HEK293T (cell line): ENCODE results near the gene ADGRL3.

Experiments
- CTCF ChIA-PET: fragments of 350-600 bp; formaldehyde crosslinking; extraction: SDS; loops from one replicate; lab custom pipeline; 2021; ENCODE audit warnings: antibody characterized with exemption, inconsistent platforms; lab: Yijun Ruan, JAX
- POLR2A ChIA-PET: fragments of 350-600 bp; formaldehyde crosslinking; extraction: SDS; loops from one replicate; lab custom pipeline; 2020; ENCODE audit warnings: antibody characterized with exemption, inconsistent platforms; lab: Yijun Ruan, JAX
- DNase-seq: peaks from one replicate; pipeline ENCODE4 v3.0.0; 2012; ENCODE audit warnings: mixed read lengths; ENCODE audit errors: extremely low spot score
- ARNT ChIP-seq: fragments of 450-650 bp; IDR thresholded peaks from 2 replicates; pipeline ENCODE4 v1.6.1; 2017; ENCODE audit warnings: mild to moderate bottlenecking
- BHLHE40 ChIP-seq: fragments of 450-650 bp; IDR thresholded peaks from 2 replicates; pipeline ENCODE4 v1.6.1; 2016; ENCODE audit warnings: mild to moderate bottlenecking, moderate library complexity, borderline replicate concordance
- CTBP1 ChIP-seq: fragments of 450-650 bp; IDR thresholded peaks from 2 replicates; pipeline ENCODE4 v1.6.1; 2016; ENCODE audit warnings: borderline replicate concordance
- ELF4 ChIP-seq: fragments of 450-650 bp; IDR thresholded peaks from 2 replicates; pipeline ENCODE4 v1.6.1; 2017; ENCODE audit warnings: antibody characterized with exemption
- FOXA1 ChIP-seq: fragments of 450-650 bp; IDR thresholded peaks from 2 replicates; pipeline ENCODE4 v1.6.1; 2016; ENCODE audit warnings: mild to moderate bottlenecking
- FOXK2 ChIP-seq: fragments of 450-650 bp; IDR thresholded peaks from 2 replicates; pipeline ENCODE4 v1.6.1; 2016; ENCODE audit warnings: mild to moderate bottlenecking
- FOXM1 ChIP-seq: fragments of 450-650 bp; IDR thresholded peaks from 2 replicates; pipeline ENCODE4 v1.6.1; 2017; ENCODE audit warnings: mild to moderate bottlenecking, borderline replicate concordance
- HDGF ChIP-seq: fragments of 450-650 bp; IDR thresholded peaks from 2 replicates; pipeline ENCODE4 v1.6.1; 2017; ENCODE audit warnings: antibody characterized with exemption, borderline replicate concordance
- L3MBTL2 ChIP-seq: fragments of 450-650 bp; conservative IDR thresholded peaks from 2 replicates; pipeline ENCODE4 v1.6.1; 2016; ENCODE audit warnings: mild to moderate bottlenecking
- LEF1 ChIP-seq: fragments of 450-650 bp; IDR thresholded peaks from 2 replicates; pipeline ENCODE4 v1.6.1; 2017; ENCODE audit warnings: mild to moderate bottlenecking, borderline replicate concordance
- NFRKB ChIP-seq: fragments of 450-650 bp; IDR thresholded peaks from 2 replicates; pipeline ENCODE4 v1.6.1; 2016; ENCODE audit warnings: mild to moderate bottlenecking, moderate library complexity
- PKNOX1 ChIP-seq: fragments of 450-650 bp; IDR thresholded peaks from 2 replicates; pipeline ENCODE4 v1.6.1; 2016
- SP1 ChIP-seq: fragments of 450-650 bp; IDR thresholded peaks from 2 replicates; pipeline ENCODE4 v1.6.1; 2017
- SUZ12 ChIP-seq: fragments of 450-650 bp; IDR thresholded peaks from 2 replicates; pipeline ENCODE4 v1.6.1; 2016; ENCODE audit warnings: mild to moderate bottlenecking
- TARDBP ChIP-seq: fragments of 450-650 bp; IDR thresholded peaks from 2 replicates; pipeline ENCODE4 v1.6.1; 2016
- ZNF384 ChIP-seq: fragments of 450-650 bp; IDR thresholded peaks from 2 replicates; pipeline ENCODE4 v1.6.1; 2016

The ADGRL3 gene

GRCh38 chr4:61427818-61428495, 227.8 kb downstream of the ADGRL3 start:
- POLR2A ChIA-PET, result no interaction called here
- CTCF ChIA-PET, result no interaction called here
- no peak for TF ChIP-seq HDGF
- no peak for TF ChIP-seq BHLHE40
- no peak for TF ChIP-seq FOXM1
- TF ChIP-seq CTBP1, result no peak
- no peak for TF ChIP-seq L3MBTL2
- TF ChIP-seq SP1, result no peak
- no peak for TF ChIP-seq NFRKB
- no peak for TF ChIP-seq SUZ12
- TF ChIP-seq LEF1, result no peak
- TF ChIP-seq FOXA1, result no peak
- TF ChIP-seq FOXK2, result no peak
- no peak for TF ChIP-seq TARDBP
- no peak for TF ChIP-seq ZNF384
- no peak for TF ChIP-seq PKNOX1
- TF ChIP-seq ARNT, result no peak
- TF ChIP-seq ELF4, result no peak
- no peak for DNase-seq

- CTCF ChIA-PET, result interaction anchor here (0.5 kb wide), 1 partner anchor 170 kb away, joined by 3 read pairs; no protein-coding TSS in a partner anchor
Measured at GRCh38 chr4:61428950-61429349, 228.8 kb downstream of the ADGRL3 start.

GRCh38 chr4:61431131-61431530, 231.0 kb downstream of the ADGRL3 start:
- no peak for TF ChIP-seq BHLHE40
- TF ChIP-seq FOXM1, result no peak
- TF ChIP-seq NFRKB, result no peak
- TF ChIP-seq ARNT, result no peak
- TF ChIP-seq ZNF384, result no peak
- no peak for TF ChIP-seq SUZ12
- TF ChIP-seq FOXA1, result no peak
- no peak for TF ChIP-seq L3MBTL2
- no peak for TF ChIP-seq ELF4
- TF ChIP-seq FOXK2, result no peak
- no peak for TF ChIP-seq PKNOX1
- TF ChIP-seq LEF1, result no peak
- TF ChIP-seq CTBP1, result no peak
- ChIA-PET CTCF (no interaction called here), POLR2A (no interaction called here)
- DNase-seq, result no peak

More at GRCh38 chr4:61428950-61429349, 228.8 kb downstream of the ADGRL3 start:
- DNase-seq, result no peak
- POLR2A ChIA-PET, result no interaction called here
- TF ChIP-seq LEF1 (no peak), BHLHE40 (no peak), PKNOX1 (no peak), ZNF384 (no peak), HDGF (no peak)

DNA sequence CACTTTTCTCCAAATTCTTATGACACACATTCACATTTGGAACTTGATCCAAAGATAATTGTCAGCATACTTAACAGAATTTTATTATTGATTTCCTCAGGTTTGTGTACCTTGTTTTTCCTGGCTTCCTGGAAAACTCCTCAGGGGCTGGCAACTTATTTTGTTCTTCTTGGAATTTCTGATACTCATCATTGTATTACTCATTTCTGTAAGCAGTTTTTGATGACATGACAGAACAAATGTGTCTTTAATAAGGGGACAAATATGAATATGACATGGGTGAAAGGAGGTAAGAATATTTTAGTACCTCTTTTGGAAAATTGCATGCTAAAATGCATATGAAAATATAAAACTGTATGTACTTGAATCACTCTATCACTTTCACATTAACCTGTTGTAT, 237.8 kb downstream of the ADGRL3 start:
- ChIA-PET POLR2A (no interaction called here), CTCF (no interaction called here)
- no peak for DNase-seq
- no peak for TF ChIP-seq HDGF
- TF ChIP-seq NFRKB, result no peak
- no peak for TF ChIP-seq ZNF384
- TF ChIP-seq ELF4, result no peak
- TF ChIP-seq FOXM1, result no peak
- no peak for TF ChIP-seq CTBP1
- no peak for TF ChIP-seq BHLHE40
- no peak for TF ChIP-seq TARDBP
- no peak for TF ChIP-seq ARNT
- TF ChIP-seq LEF1, result no peak
- no peak for TF ChIP-seq PKNOX1
- TF ChIP-seq SUZ12, result no peak

DNA sequence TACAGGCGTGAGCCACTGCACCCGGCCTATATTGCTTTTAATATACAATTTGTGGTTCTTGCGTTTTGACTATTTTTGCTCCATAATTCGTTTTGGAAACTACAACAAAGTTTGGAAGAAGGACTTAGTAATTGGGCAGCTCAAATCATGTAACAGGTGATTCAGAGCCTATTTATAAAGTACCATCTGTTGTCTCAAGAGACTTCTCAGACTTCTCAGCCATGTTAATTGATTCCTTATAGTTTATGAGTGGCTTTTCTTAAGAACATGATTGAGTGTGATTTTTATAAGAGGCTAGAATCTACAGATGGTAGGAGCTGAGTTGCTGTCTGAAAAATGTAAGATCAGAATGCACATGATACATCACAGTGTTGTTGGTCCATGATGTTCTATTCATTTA, 240.2 kb downstream of the ADGRL3 start:
- POLR2A ChIA-PET, result no interaction called here
- CTCF ChIA-PET, result no interaction called here
- no peak for DNase-seq
- TF ChIP-seq TARDBP, result no peak
- no peak for TF ChIP-seq ZNF384
- TF ChIP-seq SUZ12, result no peak
- TF ChIP-seq L3MBTL2, result no peak
- TF ChIP-seq CTBP1, result no peak
- no peak for TF ChIP-seq HDGF
- TF ChIP-seq LEF1, result no peak
- no peak for TF ChIP-seq FOXK2
- TF ChIP-seq NFRKB, result no peak
- TF ChIP-seq SP1, result no peak
- TF ChIP-seq ARNT, result no peak
- no peak for TF ChIP-seq ELF4
- no peak for TF ChIP-seq FOXA1
- TF ChIP-seq BHLHE40, result no peak
- no peak for TF ChIP-seq PKNOX1
- no peak for TF ChIP-seq FOXM1
